GM19467 (cell line): ENCODE results near the gene OR4D10.
"Not testable (repeated sequence)": the region's sequence is repeated elsewhere in the genome, so short reads cannot be mapped to it uniquely, and the experiment has no call there.

ENCODE experiments used
- ATAC-seq: cut with Tn5 transposase; IDR thresholded peaks from one replicate; pipeline ENCODE4 v1.9.1; 2021; ENCODE audit warnings: mild to moderate bottlenecking, moderate library complexity; ENCODE audit not compliant: unreplicated experiment

OR4D10 gene

GRCh38 chr11:59473015-59473414, at the start of gene OR4D10:
Gene OR4D10, plus strand, starts transcription at chr11:59473315. Its CDS starts 4,115 bp downstream, at chr11:59477430.
- ATAC-seq: no peak

- ATAC-seq: no peak
Observed at GRCh38 chr11:59423835-59424234, 49.3 kb upstream of the OR4D10 start.

GRCh38 chr11:59425131-59425530, 48.0 kb upstream of the OR4D10 start:
- ATAC-seq: no peak

- ATAC-seq: no peak
Observed at GRCh38 chr11:59426361-59427067, 46.6 kb upstream of the OR4D10 start, which contains the start of gene OR5A2. Gene OR5A2, minus strand, starts transcription at chr11:59426413. Its CDS starts 3,460 bp downstream, at chr11:59422953.

- no peak for ATAC-seq
Observed at GRCh38 chr11:59427068-59427382, 46.1 kb upstream of the OR4D10 start.

GRCh38 chr11:59429924-59430516, 43.1 kb upstream of the OR4D10 start:
- ATAC-seq: peak; percentile 80

GRCh38 chr11:59436169-59436568, 36.9 kb upstream of the OR4D10 start, which contains the start of gene OR5A1:
Gene OR5A1, plus strand, starts transcription at chr11:59436469. Its CDS starts 6,700 bp downstream, at chr11:59443169.
- ATAC-seq: no peak

- no peak for ATAC-seq
Observed at GRCh38 chr11:59437770-59438169, 35.3 kb upstream of the OR4D10 start.

GRCh38 chr11:59445624-59446023, 27.5 kb upstream of the OR4D10 start:
- ATAC-seq: not testable (repeated sequence)

- ATAC-seq: no peak
Observed at GRCh38 chr11:59448484-59448883, 24.6 kb upstream of the OR4D10 start.

GRCh38 chr11:59456661-59457060, 16.5 kb upstream of the OR4D10 start, which contains the start of gene OR4D6:
Gene OR4D6, plus strand, starts transcription at chr11:59456961. Its CDS starts 0 bp downstream, at chr11:59456961.
- ATAC-seq: no peak

- ATAC-seq: no peak
Observed at GRCh38 chr11:59459916-59460315, 13.2 kb upstream of the OR4D10 start.

- no peak for ATAC-seq
Observed at GRCh38 chr11:59463190-59463641, 9.9 kb upstream of the OR4D10 start.

- ATAC-seq: no peak
Observed at GRCh38 chr11:59475176-59475575, 2.1 kb downstream of the OR4D10 start.

GRCh38 chr11:59479906-59480305, 6.8 kb downstream of the OR4D10 start:
- no peak for ATAC-seq

- ATAC-seq: no peak
Observed at GRCh38 chr11:59480359-59480758, 7.2 kb downstream of the OR4D10 start.

GRCh38 chr11:59501931-59502330, 28.8 kb downstream of the OR4D10 start:
- no peak for ATAC-seq

GRCh38 chr11:59503276-59503675, 30.2 kb downstream of the OR4D10 start, which contains the start of gene OR4D11:
Gene OR4D11, plus strand, starts transcription at chr11:59503576. Its CDS starts 0 bp downstream, at chr11:59503576.
- no peak for ATAC-seq

- ATAC-seq: no peak
Observed at GRCh38 chr11:59510941-59511589, 38.0 kb downstream of the OR4D10 start, which contains the start of gene OR4D9. Gene OR4D9, plus strand, starts transcription at chr11:59511539. Its CDS starts 3,374 bp downstream, at chr11:59514913.

GRCh38 chr11:59511675-59512074, 38.6 kb downstream of the OR4D10 start:
- no peak for ATAC-seq

GRCh38 chr11:59520139-59520538, 47.0 kb downstream of the OR4D10 start:
- not testable (repeated sequence) for ATAC-seq
